Mucosa of rectum (tissue), 2 donors: ENCODE measurements around the gene NF1.
"Not testable (repeated sequence)": the region's sequence is repeated elsewhere in the genome, so short reads cannot be mapped to it uniquely, and the experiment has no call there.

Experiments used
- H3K27ac ChIP-seq, 2 donors: one replicate each; pipeline ENCODE4 v1.7.0; 2013; ENCODE audit warnings: inconsistent platforms in 2 of 2, low read depth in 2 of 2, low read length in 2 of 2
- H3K27me3 ChIP-seq, 2 donors: one replicate each; pipeline ENCODE4 v1.7.0; 2013; ENCODE audit warnings: low read length in 2 of 2; ENCODE audit not compliant: control insufficient read depth in 2 of 2, insufficient read depth in 2 of 2
- H3K36me3 ChIP-seq, 2 donors: one replicate each; pipeline ENCODE4 v1.7.0; 2013; ENCODE audit warnings: low read length in 2 of 2; ENCODE audit not compliant: control insufficient read depth in 2 of 2, insufficient read depth in 2 of 2
- H3K4me1 ChIP-seq, 2 donors: one replicate each; pipeline ENCODE4 v1.7.0; 2013; ENCODE audit warnings: low read length in 2 of 2, mild to moderate bottlenecking in 1 of 2; ENCODE audit not compliant: control insufficient read depth in 2 of 2, insufficient read depth in 2 of 2
- H3K4me3 ChIP-seq, 2 donors: one replicate each; pipeline ENCODE4 v1.7.0; 2013; ENCODE audit warnings: low read length in 2 of 2
- H3K9ac ChIP-seq, 2 donors: one replicate each; pipeline ENCODE4 v1.7.0; 2013; ENCODE audit warnings: low read length in 2 of 2, low read depth in 1 of 2, mild to moderate bottlenecking in 1 of 2
- H3K9me3 ChIP-seq, 2 donors: one replicate each; pipeline ENCODE4 v1.7.0; 2013; ENCODE audit warnings: low read length in 2 of 2; ENCODE audit not compliant: control insufficient read depth in 2 of 2
- donor health status: healthy.
- donor health status: Normal muscosa, but diverticular disease.

Gene NF1

DNA sequence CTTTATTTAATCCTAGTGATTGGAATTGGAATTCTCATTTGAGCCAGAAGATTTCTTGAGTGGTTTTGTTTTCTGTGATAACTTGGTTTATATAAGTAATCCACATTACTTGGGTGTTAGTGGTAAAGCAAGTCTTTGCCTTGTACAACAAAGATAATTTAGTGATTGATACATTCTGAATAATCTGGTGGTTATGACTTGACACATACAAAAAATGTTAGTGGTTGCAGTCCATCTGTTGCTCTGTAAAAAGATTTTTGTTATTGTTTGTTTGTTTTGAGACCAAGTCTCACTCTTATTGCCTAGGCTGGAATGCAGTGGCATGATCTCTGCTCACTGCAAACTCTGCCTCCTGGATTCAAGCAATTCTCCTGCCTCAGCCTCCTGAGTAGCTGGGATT is 189.1 kb downstream of the NF1 start:
- no peak overlapping the region for H3K4me3 ChIP-seq
- H3K36me3 ChIP-seq: peaks cover 0 to 2% of the 10 kb centered on the region in 2 donors
- no peak overlapping the region for H3K27ac ChIP-seq
- no peak overlapping the region for H3K9ac ChIP-seq
- H3K27me3 ChIP-seq: no peaks in the 10 kb centered on the region
- H3K9me3 ChIP-seq: no peaks in the 10 kb centered on the region
- H3K4me1 ChIP-seq: no peaks in the 10 kb centered on the region

DNA sequence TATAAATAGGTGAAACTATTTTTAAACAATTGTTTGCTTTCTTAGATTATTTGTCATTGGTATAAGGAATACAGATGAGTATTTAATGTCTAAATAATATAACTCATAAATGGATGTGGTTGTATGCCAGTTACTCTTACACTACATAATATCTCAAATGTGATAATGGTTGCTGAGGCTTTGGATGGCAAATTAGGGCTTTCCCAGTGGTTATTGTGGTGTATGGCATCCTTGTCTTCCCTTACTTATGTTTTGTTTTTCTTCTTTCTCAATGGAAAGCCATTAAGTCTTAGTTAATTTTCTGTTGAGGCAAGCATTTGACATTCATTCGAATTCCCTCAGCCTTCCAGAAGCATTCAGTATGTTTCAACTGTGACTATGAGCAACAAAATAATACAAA is 191.8 kb downstream of the NF1 start:
- Histone ChIP-seq H3K4me3 (no peak overlapping the region), H3K36me3 (no peaks in the 10 kb centered on the region), H3K27ac (no peak overlapping the region), H3K4me1 (peaks cover 0 to 4% of the 10 kb centered on the region in 2 donors), H3K9ac (no peak overlapping the region), H3K9me3 (no peaks in the 10 kb centered on the region), H3K27me3 (no peaks in the 10 kb centered on the region)

DNA sequence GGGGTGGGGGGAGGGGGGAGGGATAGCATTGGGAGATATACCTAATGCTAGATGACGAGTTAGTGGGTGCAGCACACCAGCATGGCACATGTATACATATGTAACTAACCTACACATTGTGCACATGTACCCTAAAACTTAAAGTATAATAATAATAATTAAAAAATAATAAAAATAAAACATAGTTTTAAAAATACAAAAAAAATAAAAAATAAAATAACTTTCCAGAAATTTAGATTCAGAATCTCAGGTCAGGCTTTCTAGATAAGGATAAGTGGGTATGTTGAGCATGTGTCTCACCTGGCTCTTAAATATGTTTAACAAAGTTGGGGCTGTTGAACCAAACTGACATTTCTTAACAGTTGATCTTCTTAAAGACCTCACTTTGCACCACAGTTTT is 193.2 kb downstream of the NF1 start:
- H3K9me3 ChIP-seq, H3K9ac ChIP-seq, H3K4me1 ChIP-seq, H3K36me3 ChIP-seq, H3K27ac ChIP-seq, H3K27me3 ChIP-seq, H3K4me3 ChIP-seq: not testable (repeated sequence)

GRCh38 chr17:31289790-31290189 is 195.0 kb downstream of the NF1 start:
- Histone ChIP-seq H3K4me3 (no peak overlapping the region), H3K27me3 (no peaks in the 10 kb centered on the region), H3K36me3 (peaks cover 0 to 1% of the 10 kb centered on the region in 2 donors), H3K27ac (no peak overlapping the region), H3K9me3 (no peaks in the 10 kb centered on the region), H3K9ac (no peak overlapping the region), H3K4me1 (peaks cover 0 to 4% of the 10 kb centered on the region in 2 donors)

- H3K4me3 ChIP-seq: no peak overlapping the region
- H3K4me1 ChIP-seq: peaks cover 0 to 4% of the 10 kb centered on the region in 2 donors
- H3K27ac ChIP-seq: no peak overlapping the region
These were observed 197.0 kb downstream of the NF1 start for GRCh38 chr17:31291820-31292219.

DNA sequence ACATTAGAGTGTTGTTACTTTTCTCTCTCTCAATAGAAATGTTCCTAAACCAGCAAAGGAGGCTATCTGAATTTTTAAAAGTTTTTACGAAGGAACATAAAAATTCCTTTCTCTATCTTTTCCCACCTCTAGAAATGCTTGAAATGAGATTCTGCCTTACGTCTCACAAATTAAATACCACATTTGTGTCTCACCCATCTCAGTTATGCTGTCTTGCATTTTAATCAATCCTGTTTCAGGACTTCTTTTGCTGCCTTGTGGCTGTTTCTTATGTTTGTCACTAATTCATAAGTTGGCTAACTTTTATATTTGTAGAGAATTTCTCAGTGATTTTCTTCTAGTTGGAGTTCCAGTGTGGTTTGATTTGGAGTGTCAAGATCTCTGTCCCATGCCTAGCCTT is 198.8 kb downstream of the NF1 start:
- no peaks in the 10 kb centered on the region for H3K27me3 ChIP-seq
- H3K9ac ChIP-seq: no peak overlapping the region
- no peak overlapping the region for H3K4me3 ChIP-seq
- peaks cover 0 to 3% of the 10 kb centered on the region in 2 donors for H3K36me3 ChIP-seq
- H3K27ac ChIP-seq: no peak overlapping the region
- H3K9me3 ChIP-seq: no peaks in the 10 kb centered on the region
- H3K4me1 ChIP-seq: peaks cover 0 to 4% of the 10 kb centered on the region in 2 donors

More at GRCh38 chr17:31291820-31292219, 197.0 kb downstream of the NF1 start:
- Histone ChIP-seq H3K9me3 (no peaks in the 10 kb centered on the region), H3K27me3 (no peaks in the 10 kb centered on the region), H3K36me3 (peaks cover 0 to 3% of the 10 kb centered on the region in 2 donors), H3K9ac (no peak overlapping the region)

DNA sequence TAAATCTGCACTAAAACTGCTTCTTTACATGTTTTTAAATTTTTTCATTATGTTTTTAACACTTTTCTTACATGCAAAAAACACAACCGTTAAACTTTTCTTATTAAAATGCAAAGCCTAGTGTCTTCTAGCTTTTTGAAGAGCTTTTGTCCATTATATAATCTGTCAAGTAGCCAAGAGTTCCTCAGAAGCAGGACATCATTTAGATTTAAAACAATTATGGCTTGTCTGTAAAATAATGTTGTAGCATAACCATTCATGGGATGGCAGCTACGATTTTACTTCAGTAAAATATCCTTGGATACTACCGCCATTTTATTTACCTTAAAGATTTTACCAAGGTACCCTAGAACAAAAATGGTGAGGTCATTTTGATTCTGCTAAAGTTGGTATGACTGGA is 199.5 kb downstream of the NF1 start:
- Histone ChIP-seq H3K4me1 (peaks cover 0 to 4% of the 10 kb centered on the region in 2 donors), H3K9ac (no peak overlapping the region), H3K27ac (no peak overlapping the region), H3K36me3 (peaks cover 0 to 3% of the 10 kb centered on the region in 2 donors), H3K27me3 (no peaks in the 10 kb centered on the region), H3K4me3 (no peak overlapping the region), H3K9me3 (no peaks in the 10 kb centered on the region)

DNA sequence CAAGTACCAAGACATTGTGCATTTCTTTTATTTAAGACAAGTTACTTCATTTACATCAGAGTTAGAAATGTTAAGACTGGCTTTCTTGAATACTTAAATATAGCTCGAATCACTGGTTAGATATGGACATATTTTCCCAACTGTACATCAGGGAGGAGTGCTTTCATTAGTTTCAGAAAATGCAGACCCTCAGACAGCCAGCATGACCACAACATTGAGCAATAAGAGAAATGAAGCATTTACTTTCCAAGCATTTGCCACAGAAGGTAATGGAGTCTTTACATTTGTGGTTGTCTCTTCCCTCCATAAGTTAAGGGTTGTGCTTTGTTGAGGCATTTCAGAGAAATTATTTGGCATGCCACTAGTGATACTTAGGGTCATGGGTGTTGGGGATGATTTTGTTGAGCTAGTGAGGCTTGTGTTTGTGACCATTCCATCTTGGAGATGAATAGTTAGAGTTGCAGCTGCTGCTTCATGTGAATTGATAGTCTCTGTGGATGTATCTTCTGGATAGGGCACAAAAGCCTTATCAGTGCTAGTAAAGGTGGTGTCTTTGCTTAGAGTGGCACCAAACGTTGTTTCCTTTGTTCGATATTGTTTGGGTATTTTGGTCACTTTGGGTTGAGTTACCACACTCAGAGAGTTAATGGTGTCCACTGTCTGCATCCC is 200.2 kb downstream of the NF1 start:
- peaks cover 0 to 3% of the 10 kb centered on the region in 2 donors for H3K36me3 ChIP-seq
- H3K9me3 ChIP-seq: no peaks in the 10 kb centered on the region
- peaks cover 0 to 4% of the 10 kb centered on the region in 2 donors for H3K4me1 ChIP-seq
- H3K4me3 ChIP-seq: no peak overlapping the region
- no peaks in the 10 kb centered on the region for H3K27me3 ChIP-seq
- no peak overlapping the region for H3K9ac ChIP-seq
- no peak overlapping the region for H3K27ac ChIP-seq

- H3K9me3 ChIP-seq: no peaks in the 10 kb centered on the region
- no peak overlapping the region for H3K9ac ChIP-seq
- no peaks in the 10 kb centered on the region for H3K4me1 ChIP-seq
- H3K36me3 ChIP-seq: peaks cover 0 to 3% of the 10 kb centered on the region in 2 donors
- H3K27ac ChIP-seq: no peak overlapping the region
- no peaks in the 10 kb centered on the region for H3K27me3 ChIP-seq
- no peak overlapping the region for H3K4me3 ChIP-seq
These were observed 200.7 kb downstream of the NF1 start for GRCh38 chr17:31295489-31295871.

DNA sequence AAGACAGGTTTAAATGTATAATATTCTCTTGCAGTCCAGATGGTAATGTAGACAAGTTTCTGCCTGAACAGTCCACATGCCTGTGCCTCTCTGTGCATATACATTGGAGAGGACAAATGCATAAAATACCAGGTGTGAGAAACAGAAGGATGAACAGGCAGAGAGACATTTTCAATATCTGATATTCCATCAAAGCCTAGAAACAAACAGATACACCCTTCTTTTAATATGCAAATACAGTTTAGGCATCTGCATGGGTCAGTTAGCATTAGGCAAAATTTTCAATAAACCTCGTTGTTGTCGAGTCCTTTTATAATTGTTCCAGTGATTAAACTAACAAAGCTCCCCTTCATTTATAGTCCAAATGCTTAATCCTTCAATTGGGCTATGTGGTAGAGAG is 201.4 kb downstream of the NF1 start:
- no peaks in the 10 kb centered on the region for H3K27me3 ChIP-seq
- H3K4me1 ChIP-seq: no peaks in the 10 kb centered on the region
- H3K27ac ChIP-seq: no peak overlapping the region
- H3K9me3 ChIP-seq: no peaks in the 10 kb centered on the region
- H3K4me3 ChIP-seq: no peak overlapping the region
- no peak overlapping the region for H3K9ac ChIP-seq
- peaks cover 0 to 3% of the 10 kb centered on the region in 2 donors for H3K36me3 ChIP-seq
